GM20431 (cell line): ENCODE results near the gene NSD2.
"Not testable (repeated sequence)": the region's sequence is repeated elsewhere in the genome, so short reads cannot be mapped to it uniquely, and the experiment has no call there.

Source experiments
- in situ Hi-C: fragments of 300-500 bp; cut with MseI, MboI; formaldehyde crosslinking; loops from one replicate; pipeline ENCODE4 v1.15.0; 2020; ENCODE audit warnings: low sequenced_read_pairs; ENCODE audit not compliant: unreplicated experiment

Gene NSD2

DNA sequence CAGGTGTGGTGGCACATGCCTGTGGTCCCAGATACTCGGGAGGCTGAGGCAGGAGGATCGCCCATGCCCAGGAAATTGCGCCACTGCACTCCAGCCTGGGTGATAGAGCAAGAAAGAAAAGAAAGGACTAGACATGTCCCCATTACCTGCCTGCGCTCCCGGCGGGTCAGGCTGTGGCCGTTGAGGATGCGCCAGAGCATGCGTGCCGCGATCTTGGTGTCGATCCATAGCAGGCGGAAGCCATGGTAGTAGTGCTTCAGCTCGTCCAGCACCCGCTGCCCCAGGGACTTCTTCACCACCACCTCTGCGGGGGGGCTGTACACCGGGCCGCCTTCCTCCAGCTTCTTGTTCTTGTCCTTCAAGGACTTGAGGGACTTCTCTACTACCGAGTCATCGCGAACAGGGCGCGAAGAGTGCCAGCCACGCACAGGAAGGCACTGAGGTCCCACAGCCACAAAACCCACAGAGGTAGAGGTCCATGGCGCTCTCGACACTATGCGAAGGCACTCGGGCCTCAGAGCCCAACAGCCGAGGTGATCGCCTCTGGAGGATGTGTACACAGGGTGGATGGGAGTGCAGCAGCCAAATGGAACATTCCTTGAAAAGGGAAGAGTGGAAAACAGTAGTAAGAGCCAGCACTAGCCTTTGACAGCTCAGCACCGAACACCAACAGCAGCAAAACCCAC lies 29.8 kb upstream of the NSD2 start:
- in situ Hi-C loops: no loop called here

DNA sequence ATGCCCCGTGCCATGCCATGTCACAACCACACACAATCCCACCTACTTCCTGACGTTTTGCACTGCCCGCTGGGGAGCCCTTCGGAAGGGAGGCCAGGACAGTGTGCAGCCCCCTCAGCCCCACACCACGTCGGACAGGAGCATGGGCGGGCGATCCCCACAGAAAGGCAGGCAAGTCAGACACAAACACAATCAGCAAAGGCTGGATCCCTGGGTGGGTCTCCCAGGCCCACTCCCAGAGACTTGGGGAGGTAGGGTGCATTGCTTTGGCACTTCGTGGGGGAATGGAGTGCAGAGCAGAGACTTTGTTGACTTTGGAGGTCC lies 29.3 kb upstream of the NSD2 start:
- in situ Hi-C loops: no loop called here

DNA sequence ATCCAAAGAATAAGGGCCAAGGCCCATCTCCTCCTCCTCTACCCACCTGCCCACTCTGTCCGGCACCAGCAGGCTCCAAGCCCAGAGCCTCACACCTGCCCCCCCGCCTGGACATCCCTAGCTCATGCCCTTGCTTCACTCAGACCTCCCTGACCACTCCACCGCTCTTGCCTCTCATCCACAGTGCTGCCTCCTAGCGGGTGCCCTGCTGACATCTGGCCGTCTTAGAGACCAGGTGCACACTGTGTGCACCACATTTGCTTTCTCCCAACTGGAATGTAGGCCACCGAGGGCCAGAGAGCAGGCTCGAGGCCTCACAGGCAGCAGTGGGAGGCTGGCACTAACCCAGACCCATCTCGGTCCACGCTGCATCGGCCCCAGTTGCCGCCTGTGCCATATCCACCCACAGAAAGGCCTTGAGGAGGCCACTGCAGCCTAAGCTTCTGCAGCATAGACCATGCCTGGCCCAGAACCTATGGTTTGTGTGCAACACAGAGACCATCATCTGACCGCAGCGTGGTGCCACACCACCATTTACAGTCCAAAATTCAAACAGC lies 28.8 kb upstream of the NSD2 start:
- in situ Hi-C loops: no loop called here

GRCh38 chr4:1842993-1843448 lies 28.2 kb upstream of the NSD2 start:
- in situ Hi-C loops: no loop called here

DNA sequence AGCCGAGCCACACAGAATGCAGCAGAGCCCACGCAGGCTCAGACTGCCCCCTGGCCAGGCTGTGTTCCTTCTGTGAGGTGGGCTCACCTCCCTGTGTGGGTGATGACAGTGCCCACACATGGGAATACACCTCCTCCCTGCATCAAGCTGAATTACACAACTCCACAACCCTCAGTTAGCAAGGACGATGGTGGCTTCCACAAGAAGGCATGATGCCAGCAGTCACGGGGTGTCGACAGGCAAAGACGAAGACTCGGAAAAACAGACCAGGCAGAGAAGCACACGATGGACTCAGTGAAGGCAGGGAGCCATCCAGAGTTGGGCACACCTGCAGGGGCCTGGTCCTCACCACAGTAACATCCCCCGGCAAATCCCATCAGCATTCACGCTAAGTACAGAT lies 27.3 kb upstream of the NSD2 start:
- in situ Hi-C loops: no loop called here

- in situ Hi-C loops: not testable (repeated sequence)
Observed at GRCh38 chr4:1844618-1845017, 26.6 kb upstream of the NSD2 start.

DNA sequence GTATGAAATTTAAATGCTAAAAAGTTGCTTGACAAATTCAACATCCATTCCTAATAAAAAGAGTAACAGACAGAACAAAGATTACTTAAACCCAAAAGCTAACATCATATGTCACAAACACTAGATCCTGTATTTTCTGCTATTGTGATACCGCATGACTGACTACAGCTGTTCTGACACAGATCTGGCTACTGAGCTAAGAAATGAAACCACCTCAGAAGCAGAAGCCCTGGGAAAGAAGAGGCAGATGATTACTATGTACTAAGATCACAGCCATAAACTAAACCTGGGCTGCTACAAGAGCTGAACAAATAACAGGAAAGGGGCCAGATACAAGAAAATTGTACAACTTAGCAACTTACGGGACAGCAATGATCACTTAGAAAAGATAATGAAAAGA lies 24.6 kb upstream of the NSD2 start:
- in situ Hi-C loops: no loop called here

DNA sequence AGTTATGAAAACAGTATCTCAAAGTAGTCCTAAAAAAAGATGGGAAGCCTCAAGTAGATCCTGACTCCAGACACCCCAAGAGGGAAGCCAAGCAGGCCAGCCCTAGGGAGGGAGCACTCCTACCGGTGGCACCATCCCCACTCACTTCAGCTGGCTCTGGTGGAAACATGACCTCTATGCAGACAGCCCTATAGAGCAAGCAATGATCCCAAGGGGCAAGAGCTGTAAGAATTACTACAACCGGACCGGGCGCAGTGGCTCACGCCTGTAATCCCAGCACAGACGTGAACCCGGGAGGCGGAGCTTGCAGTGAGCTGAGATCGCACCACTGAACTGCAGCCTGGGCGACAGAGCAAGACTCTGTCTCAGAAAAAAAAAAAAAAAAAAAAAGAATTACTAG lies 20.9 kb upstream of the NSD2 start:
- in situ Hi-C loops: no loop called here

DNA sequence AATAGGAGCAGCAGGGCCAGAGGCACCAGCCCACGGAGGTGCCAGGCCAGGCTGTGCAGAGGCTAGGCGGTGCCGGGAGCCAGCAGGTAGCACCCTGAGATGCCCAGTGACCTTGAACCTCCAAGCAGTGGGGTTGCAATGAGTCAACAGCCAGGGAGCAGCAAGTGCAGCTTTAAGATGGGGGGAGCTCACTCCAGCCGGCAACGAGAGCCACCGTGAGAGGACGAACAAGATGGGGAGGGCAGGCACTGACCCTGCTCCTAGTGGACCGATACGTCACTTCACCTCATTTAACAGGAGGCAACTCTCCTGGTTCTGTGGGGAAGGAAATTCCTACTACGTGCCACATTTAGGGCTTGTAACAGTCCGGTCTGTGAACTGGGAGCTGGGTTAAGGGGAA lies 20.0 kb upstream of the NSD2 start:
- in situ Hi-C loops: no loop called here

DNA sequence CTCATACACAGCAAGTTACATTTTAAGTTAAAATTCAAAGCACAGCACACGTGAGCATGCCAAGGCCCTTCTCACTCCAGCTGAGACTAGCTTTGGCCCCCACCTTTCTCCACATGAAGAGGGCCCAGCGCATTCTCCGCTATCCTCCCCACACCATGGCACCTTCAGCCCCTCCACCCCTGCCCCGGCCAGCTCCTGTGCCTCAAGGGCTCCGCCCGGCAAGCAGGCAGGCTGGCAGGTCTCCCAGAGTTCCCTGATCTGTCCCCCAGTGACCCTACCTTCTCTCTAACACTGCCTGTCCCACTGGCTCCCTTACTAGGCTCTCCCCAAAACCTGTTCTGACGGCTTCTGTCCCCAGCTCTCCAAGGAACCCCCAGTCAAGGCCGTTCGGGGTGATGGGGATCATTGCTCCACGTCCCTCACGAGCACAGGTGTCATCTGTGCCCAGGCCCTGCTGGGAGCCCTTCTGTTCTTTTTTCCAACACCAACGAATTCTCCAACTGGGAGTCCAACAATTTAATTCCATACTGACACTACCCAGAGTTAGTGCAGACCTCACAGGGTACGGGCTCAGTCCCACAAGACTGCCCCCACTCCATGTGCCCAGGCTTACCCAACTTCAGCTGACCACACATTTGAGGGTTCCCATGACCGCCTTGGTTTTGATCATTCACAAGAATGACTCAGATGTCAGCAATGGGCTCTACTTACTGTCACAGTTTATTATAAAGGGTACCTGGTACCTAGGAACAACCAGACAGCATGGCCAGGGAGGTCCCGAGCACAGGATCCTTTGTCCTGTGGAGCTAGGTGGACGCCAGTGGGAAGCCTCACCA lies 19.4 kb upstream of the NSD2 start:
- in situ Hi-C loops: no loop called here

DNA sequence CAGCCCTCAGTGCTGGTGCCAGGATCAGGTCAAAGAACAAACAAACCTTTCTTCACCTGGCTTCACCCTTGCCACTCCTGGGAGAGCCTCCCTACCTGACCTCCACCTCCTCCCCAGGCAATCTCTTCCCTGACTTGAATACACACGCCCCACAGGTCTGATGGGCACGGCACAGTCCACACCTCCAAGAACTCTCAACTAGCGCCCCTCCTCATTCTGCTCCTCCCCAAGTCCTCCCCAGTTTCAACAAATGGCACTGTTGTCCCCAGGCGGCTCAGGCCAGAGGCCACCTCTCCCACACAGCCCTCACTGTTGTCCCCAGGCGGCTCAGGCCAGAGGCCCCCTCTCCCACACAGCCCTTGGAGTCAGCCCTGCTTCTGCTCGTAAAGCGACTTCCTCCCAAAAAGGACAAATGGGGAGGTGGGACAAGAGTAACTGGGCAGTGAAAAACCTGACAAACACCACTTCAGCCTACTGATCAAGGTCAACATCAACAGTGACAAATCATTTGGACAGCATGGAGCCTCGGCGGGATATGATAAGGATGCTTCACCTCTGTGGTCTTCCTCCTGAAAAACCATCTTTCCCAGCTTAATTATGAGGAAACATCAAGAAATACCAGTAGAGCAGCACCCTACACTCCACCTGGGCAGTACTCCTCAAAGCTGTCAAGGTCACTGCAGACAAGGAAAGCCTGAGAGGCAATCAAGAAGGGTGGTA lies 18.1 kb upstream of the NSD2 start:
- in situ Hi-C loops: no loop called here

DNA sequence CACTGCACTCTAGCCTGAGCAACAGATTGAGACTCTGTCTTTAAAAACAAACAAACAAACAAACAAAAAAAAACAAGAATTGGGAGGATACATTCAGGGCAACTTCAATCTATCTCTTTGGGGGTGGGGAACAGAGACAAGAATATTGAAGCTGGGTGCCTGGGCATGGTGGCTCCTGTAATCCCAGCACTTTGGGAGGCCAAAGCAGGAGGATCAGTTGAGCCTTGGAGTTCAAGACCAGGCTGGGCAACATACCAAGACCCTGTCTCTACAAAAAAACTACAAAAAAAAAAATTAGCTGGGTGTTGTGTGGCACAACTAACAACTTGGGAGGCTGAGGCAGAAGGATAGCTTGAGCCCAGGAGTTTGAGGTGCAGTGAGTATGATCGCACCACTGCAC lies 16.4 kb upstream of the NSD2 start:
- in situ Hi-C loops: no loop called here

DNA sequence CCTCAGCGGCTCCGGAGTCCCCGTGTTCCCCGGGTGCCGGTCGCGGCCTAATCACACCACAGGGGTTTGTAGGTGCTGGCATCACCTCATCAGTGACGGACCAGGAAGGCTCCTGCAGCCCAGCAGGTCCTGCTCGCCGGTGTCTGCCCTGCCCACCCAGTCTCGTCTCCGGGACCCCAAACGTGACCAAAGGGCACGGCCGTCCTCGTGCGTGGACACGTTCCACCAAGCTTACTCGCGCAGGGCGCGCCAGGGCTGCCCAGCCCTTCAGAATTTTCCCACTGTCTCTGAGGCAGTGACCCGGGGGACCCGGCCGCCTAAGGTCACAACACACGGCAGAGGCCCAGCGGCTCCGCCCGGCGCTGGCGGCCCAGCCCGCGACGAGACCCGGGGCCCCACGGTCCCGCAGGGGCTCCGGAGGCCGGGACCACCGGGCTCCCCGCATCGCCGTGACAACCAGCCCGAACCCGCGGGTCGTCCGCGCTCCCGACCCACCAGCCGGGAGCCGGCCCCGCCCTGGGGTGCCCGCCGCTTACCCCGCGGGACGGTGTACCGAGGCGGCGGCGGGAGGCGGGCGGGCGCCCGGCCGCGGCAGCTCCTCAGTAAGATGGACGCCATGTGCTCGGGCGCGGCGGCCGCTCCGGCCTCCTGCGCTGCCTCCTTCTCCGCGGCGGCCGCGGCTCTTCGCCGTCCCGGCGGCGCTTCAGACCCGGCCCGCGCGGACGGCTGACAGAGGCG lies 15.7 kb upstream of the NSD2 start:
- in situ Hi-C loops: no loop called here

DNA sequence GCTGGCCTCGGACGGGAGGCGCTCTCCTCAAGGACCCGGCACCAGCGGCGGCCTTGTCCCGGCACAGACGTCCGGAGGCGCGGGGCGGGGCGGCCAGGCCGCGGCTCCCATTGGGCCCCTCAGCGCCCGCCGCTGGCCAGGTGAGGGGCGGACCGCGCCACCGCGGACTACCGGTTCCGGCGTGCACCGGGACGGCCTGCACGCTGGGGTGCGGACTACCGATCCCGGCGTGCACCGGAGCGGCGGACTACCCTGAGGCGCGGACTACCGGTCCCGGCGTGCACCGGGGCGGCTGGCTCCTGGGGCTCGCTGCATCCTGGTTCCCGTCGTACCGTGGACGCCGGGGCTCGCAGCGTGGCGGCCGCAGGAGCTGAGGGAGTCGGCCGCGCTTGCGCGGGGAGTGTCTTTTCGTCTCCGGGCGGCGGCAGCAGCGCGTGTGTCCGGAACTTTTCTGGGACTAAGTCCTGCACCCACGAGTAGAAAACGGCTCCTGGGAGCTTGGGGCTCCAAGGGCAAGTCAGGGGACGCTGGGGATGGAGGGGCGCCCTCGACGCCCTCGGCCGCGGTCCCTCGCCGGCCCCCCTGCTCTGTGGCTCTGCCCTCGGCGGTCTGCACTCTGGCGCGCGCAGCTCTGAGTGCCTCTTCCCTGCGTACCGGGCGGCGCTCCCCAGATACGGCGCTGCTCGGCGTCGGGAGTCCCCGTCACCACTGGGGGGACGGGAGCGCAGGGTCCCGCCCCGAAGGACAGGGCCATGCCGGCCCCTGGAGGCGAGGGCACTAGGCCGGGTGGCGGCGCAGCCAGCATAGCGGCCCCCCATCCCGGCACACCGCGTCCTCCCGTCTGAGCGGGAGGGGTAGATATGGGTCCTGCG lies 14.9 kb upstream of the NSD2 start, which contains the start of gene LETM1:
TSS of gene LETM1 (minus strand) at position 86 of the 872 bp plus-strand sequence. CDS start 206 bp downstream, outside the sequence.
- in situ Hi-C loops: no loop called here

DNA sequence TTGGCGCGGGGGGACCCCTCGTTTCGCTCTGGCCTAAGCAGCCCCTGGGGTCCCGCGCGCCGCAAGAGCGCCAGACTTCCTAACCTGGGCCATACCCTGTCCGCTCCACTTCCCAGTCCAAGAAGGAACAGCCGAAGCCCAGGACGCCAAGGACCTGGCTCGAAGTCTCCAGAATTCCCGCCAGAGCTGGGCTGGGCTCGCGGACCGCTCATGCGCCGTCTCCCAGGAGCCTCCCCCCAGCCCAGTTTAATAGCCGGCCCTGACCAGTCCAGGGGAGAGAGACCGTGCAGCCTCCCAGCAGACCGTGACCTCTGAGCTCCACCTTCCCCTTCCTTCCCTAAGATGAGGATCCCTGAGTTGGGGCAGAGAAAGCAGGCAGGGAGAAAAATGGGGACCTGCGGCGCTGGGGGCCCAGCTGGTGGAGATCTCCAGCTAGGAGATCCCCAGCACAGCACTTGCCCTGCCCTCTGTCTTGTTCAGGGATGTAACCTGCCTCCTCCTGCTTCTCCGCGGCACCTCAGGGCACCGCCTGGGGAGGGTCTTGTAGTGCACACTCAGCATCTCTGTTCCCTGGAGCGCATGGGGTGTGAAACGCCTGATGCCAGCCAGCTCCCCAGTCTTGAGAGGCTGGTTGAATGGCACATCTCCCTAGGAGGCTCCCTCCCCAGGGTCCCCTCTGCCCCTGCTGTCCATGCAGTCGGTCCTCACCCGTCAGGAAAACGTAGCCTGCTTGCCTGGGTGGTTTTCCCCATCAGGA lies 14.1 kb upstream of the NSD2 start:
- in situ Hi-C loops: no loop called here

DNA sequence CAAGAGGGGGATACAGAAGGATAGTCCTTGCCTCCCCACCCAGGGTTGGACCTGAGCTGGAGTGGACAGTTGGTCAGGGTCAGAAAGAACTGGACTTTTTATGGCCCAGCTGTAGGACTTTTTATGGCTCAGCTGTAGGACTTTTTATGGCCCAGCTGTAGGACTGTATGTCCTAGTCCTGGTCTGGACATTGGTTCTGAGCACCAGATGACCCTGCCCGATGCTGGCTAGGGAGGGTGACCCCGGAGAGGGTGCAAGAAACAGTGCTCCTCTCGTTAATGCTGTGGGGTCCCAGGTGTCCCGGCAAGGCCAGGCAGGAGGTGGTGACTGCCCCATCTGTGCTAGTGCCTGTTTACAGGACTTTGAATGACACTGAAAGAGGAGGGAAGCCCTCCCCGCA lies 13.3 kb upstream of the NSD2 start:
- in situ Hi-C loops: no loop called here

GRCh38 chr4:1859389-1859753 lies 11.8 kb upstream of the NSD2 start:
- in situ Hi-C loops: no loop called here

GRCh38 chr4:1862055-1862911 lies 8.9 kb upstream of the NSD2 start:
- in situ Hi-C loops: no loop called here
